SK-N-MC (cell line): ENCODE measurements around the gene TOMM40.
"Not testable (repeated sequence)": the region's sequence is repeated elsewhere in the genome, so short reads cannot be mapped to it uniquely, and the experiment has no call there.

Experiments used
- DNase-seq: peaks from one replicate; pipeline ENCODE4 v3.0.0-alpha.2; 2011; ENCODE audit warnings: low read depth, low spot score
- H3K27ac ChIP-seq: fragments of 200-600 bp; sonication (generic); 2 replicates; pipeline ENCODE4 v1.5.1; 2016; ENCODE audit warnings: mixed run types
- H3K36me3 ChIP-seq: fragments of 200-600 bp; sonication (generic); 2 replicates; pipeline ENCODE4 v1.6.1; 2017; ENCODE audit warnings: antibody characterized with exemption, low read length, mixed read lengths; ENCODE audit not compliant: insufficient read depth
- H3K4me3 ChIP-seq: fragments of 200-600 bp; sonication (generic); 2 replicates; pipeline ENCODE4 v1.5.1; 2016
- H3K9ac ChIP-seq: fragments of 200-600 bp; sonication (generic); 2 replicates; pipeline ENCODE4 v1.8.0; 2017; ENCODE audit warnings: mixed run types, mixed read lengths; ENCODE audit not compliant: insufficient read length
- H3K9me3 ChIP-seq: fragments of 200-600 bp; sonication (generic); 2 replicates; pipeline ENCODE4 v1.6.1; 2017; ENCODE audit warnings: low read depth, mild to moderate bottlenecking, antibody characterized with exemption, low read length, moderate library complexity, mixed read lengths
- EZH2 ChIP-seq: fragments of 200-600 bp; sonication (generic); IDR thresholded peaks from one replicate; pipeline ENCODE4 v1.6.1; 2017; ENCODE audit warnings: antibody characterized with exemption
- FOXP2 ChIP-seq: optimal IDR thresholded peaks from 2 replicates; pipeline ENCODE3; 2011; ENCODE audit warnings: mild to moderate bottlenecking, moderate library complexity; ENCODE audit not compliant: insufficient read depth; ENCODE audit errors: extremely low read length, control extremely low read depth
- POLR2AphosphoS5 ChIP-seq: IDR thresholded peaks from 2 replicates; pipeline ENCODE4 v1.6.1; 2012; ENCODE audit warnings: mild to moderate bottlenecking, low read depth, low read length, borderline replicate concordance

TOMM40 gene

DNA sequence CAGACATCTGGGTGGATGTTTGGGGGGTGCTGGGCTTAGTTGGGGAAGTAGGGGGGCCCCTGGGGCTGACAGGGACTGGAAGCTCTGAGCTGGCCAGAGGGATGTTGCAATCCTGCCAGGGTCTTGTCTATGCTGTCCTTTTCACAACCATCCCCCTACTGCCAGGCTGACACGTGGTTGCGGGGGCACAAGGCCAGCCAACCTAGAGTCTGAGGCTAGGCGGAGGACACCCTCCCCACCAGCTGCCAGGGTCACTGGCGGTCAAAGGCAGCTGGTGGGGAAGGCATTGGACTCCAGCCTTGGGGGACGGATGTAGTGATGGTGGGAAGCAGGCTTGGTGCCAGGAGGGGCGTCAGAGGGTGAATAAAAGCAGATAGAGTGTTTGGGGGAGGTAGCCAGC, 21.8 kb downstream of the TOMM40 start:
- H3K27ac ChIP-seq: no peak overlapping the region
- no peaks in the 10 kb centered on the region for H3K36me3 ChIP-seq
- DNase-seq: no peak
- no peaks in the 10 kb centered on the region for H3K9me3 ChIP-seq
- no peak overlapping the region for H3K4me3 ChIP-seq
- TF ChIP-seq FOXP2 (no peak), EZH2 (no peak), POLR2AphosphoS5 (no peak)
- H3K9ac ChIP-seq: no peak overlapping the region

DNA sequence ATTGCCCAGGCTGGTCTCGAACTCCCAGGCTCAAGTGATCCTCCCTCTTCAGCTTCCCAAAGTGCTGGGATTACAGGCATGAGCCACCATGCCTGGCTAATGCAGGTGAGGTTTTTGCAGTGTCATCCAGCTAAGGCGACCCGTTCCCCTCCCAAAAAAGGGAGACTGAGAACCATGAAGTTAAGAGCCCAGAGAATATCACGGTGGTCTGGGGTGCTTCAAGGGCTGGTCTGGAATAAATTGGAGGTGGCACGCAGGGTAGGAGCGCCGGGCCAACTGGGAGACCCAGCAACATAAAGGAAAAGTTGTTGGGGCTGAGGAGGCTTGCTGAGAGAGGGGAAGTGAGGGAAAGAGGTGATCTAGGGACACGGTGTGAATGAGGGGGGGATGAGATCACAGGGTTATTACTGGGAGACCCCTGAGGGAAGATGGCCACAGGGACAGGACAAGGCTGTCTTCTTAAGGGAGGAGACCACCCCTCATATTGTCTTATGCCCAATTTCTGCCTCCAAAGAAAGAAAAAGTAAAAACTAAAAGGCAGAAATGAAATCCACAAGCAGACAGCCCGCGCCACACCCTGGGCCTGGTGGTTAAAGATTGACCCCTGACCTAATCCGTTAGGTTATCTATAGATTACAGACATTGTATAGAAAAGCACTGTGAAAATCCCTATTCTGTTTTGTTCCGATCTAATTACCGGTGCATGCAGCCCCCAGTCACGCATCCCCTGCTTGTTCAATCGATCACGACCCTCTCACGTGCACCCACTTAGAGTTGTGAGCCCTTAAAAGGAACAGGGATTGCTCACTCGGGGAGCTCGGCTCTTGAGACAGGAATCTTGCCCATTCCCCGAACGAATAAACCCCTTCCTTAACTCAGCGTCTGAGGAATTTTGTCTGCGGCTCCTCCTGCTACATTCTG, 22.7 kb downstream of the TOMM40 start:
- H3K36me3 ChIP-seq, H3K4me3 ChIP-seq, H3K9ac ChIP-seq, H3K9me3 ChIP-seq, H3K27ac ChIP-seq, DNase-seq: not testable (repeated sequence)

DNA sequence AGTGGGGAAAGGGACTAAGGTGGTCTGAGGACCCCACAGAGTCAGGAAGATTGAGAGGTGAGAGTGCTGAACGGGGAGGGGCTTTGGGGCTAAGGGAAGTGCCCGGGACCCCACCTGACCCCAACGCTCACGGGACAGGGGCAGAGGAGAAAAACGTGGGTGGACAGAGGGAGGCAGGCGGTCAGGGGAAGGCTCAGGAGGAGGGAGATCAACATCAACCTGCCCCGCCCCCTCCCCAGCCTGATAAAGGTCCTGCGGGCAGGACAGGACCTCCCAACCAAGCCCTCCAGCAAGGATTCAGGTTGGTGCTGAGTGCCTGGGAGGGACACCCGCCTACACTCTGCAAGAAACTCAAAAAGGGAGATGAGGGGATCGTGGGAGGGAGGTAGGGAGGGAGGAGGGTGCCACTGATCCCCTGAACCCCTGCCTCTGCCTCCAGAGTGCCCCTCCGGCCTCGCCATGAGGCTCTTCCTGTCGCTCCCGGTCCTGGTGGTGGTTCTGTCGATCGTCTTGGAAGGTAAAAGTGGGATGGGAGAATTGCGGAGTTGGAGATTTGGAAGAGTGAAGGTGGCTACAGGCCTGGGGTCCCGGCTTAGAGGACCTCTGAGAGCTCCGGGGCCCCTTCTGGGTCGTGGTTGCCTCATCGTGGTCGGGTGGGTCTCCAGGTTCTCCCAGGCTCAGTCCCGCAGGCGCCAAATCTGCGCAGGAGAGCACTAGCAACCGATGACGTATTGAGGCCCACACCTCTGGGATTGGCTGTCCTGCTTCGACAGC, 23.6 kb downstream of the TOMM40 start, which contains the start of gene APOC1:
TSS of gene APOC1 (plus strand) at position 176 of the 774 bp plus-strand sequence. CDS start at position 460, 284 bp downstream.
- not testable (repeated sequence) for H3K27ac ChIP-seq, H3K36me3 ChIP-seq, H3K9me3 ChIP-seq
- peak; percentile 51 for DNase-seq
- H3K4me3 ChIP-seq: peak within 1 kb of the TSS; percentile 71
- H3K9ac ChIP-seq: peak within 1 kb of the TSS; percentile 71

DNA sequence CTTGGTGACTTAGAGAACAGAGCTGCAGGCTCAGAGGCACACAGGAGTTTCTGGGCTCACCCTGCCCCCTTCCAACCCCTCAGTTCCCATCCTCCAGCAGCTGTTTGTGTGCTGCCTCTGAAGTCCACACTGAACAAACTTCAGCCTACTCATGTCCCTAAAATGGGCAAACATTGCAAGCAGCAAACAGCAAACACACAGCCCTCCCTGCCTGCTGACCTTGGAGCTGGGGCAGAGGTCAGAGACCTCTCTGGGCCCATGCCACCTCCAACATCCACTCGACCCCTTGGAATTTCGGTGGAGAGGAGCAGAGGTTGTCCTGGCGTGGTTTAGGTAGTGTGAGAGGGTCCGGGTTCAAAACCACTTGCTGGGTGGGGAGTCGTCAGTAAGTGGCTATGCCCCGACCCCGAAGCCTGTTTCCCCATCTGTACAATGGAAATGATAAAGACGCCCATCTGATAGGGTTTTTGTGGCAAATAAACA, 33.2 kb downstream of the TOMM40 start:
- H3K9ac ChIP-seq: no peak overlapping the region
- H3K9me3 ChIP-seq: no peaks in the 10 kb centered on the region
- TF ChIP-seq FOXP2: no peak
- no peaks in the 10 kb centered on the region for H3K36me3 ChIP-seq
- no peak for DNase-seq
- H3K4me3 ChIP-seq: no peak overlapping the region
- H3K27ac ChIP-seq: no peak overlapping the region

DNA sequence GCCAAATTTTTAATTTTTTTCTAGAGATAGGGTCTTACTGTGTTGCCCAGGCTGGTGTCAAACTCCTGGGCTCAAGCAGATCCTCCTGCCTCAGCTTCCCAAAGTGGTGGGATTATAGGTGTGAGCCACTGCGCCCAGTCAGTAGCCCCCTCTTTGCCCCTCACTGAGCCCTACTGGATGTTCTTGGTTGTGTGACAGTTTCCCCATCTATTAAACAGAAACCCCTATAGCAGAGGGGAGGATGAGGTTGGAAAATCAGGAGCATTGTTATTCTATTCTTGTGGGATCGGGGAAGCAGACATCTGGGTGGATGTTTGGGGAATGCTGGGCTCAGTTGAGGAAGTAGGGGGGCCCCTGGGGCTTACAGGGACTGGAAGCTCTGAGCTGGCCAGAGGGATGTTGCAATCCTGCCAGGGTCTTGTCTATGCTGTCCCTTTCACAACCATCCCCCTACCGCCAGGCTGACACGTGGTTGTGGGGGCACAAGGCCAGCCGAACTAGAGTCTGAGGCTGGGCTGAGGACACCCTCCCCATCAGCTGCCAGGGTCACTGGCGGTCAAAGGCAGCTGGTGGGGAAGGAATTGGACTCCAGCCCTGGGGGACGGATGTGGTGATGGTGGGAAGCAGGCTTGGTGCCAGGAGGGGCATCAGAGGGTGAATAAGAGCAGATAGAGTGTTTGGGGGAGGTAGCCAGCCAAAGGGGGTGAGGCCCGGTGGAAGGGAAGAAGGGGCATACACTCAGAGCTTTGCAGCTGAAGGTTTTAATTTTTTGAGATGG, 34.2 kb downstream of the TOMM40 start:
- Histone ChIP-seq H3K27ac (no peak overlapping the region), H3K4me3 (no peak overlapping the region), H3K36me3 (no peaks in the 10 kb centered on the region), H3K9ac (no peak overlapping the region), H3K9me3 (no peaks in the 10 kb centered on the region)
- TF ChIP-seq POLR2AphosphoS5: no peak
- TF ChIP-seq EZH2: no peak
- TF ChIP-seq FOXP2: no peak
- DNase-seq: no peak

DNA sequence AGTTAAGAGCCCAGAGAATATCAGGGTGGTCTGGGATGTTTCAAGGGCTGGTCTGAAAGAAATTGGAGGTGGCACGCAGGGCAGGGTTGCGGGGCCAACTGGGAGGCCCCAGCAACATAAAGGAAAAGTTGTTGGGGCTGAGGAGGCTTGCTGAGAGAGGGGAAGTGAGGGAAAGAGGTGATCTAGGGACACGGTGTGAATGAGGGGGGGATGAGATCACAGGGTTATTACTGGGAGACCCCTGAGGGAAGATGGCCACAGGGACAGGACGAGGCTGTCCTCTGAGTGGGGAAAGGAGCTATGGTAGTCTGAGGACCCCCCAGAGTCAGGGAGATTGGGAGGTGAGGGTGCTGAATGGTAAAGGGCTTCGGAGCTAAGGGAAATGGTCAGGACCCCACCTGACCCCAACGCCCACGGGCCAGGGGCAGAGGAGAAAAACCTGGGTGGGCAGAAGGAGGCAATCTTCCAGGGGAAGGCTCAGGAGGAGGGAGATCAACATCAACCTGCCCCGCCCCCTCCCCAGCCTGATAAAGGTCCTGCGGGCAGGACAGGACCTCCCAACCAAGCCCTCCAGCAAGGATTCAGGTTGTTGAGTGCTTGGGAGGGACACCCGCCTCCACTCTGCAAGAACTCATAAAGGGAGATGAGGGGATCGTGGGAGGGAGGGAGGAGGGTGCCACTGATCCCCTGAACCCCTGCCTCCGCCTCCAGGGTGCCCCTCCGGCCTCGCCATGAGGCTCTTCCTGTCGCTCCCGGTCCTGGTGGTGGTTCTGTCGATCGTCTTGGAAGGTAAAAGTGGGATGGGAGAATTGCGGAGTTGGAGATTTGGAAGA, 35.4 kb downstream of the TOMM40 start:
- H3K4me3 ChIP-seq: peak overlapping the region; percentile 66
- not testable (repeated sequence) for H3K9me3 ChIP-seq, H3K9ac ChIP-seq, H3K27ac ChIP-seq, DNase-seq, H3K36me3 ChIP-seq

DNA sequence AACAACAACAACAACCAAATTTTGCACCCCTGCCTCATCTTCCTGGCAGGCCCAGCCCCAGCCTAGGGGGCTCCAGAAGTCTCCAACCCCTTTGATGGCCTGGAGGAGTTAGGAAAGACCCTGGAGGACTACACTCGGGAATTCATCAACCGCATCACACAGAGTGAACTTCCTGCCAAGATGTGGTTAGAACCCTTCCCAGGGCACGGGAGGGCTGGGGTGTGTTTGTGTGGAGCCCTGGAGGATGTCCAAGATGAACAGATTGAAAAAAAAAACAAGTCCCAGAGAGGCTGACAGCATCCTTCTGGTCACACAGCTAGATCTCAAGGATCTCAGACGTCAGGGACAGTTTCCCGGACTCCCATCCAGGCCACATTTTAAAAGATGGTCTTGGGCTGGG, 36.7 kb downstream of the TOMM40 start:
- no peak overlapping the region for H3K9ac ChIP-seq
- H3K36me3 ChIP-seq: no peaks in the 10 kb centered on the region
- no peaks in the 10 kb centered on the region for H3K9me3 ChIP-seq
- TF ChIP-seq EZH2: no peak
- TF ChIP-seq POLR2AphosphoS5: no peak
- no peak for TF ChIP-seq FOXP2
- H3K4me3 ChIP-seq: no peak overlapping the region
- no peak for DNase-seq
- no peak overlapping the region for H3K27ac ChIP-seq

DNA sequence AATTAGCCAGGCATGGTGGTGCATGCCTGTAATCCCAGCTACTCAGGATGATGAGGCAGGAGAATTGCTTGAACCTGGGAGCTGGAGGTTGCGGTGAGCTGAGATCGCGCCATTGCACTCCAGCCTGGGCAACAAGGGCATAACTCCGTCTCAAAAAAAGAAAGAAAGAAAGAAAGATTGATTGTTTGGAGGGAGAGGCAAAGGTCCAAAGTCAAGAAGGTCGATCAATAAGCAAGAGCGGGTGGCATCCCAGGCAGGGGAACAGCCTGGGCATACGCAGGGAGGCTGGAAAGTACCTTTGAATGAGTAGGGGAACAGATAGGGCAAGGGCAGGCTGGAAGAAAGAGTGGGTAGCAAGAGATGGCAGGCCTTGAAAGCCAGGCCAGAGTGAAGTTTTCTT, 39.0 kb downstream of the TOMM40 start:
- no peak overlapping the region for H3K9ac ChIP-seq
- no peaks in the 10 kb centered on the region for H3K9me3 ChIP-seq
- no peak overlapping the region for H3K4me3 ChIP-seq
- no peak for DNase-seq
- H3K27ac ChIP-seq: no peak overlapping the region
- H3K36me3 ChIP-seq: no peaks in the 10 kb centered on the region
- TF ChIP-seq EZH2 (no peak), POLR2AphosphoS5 (no peak), FOXP2 (no peak)
